ENCODE measurements around the gene SERBP1.
"Not testable (repeated sequence)": the region's sequence is repeated elsewhere in the genome, so short reads cannot be mapped to it uniquely, and the experiment has no call there.

Gene SERBP1

DNA sequence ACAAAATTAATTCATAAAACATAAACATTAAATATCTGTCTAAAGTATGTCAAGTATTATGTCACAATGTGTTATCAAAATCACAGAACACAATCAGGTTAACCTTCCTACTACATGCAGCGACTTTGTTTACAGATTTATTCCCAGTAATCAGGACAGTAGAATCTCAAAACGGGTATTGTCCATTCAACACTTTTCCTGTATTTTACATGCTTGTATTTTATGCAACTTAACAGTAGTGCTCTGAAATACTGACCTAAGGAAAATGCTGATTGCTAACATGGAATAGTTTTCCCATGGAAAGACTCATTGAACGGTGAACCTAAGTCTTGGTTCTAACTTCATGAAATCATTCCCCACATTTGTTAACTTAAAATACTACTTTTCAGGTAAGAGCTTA lies 2.3 kb downstream of the SERBP1 start:
- Histone ChIP-seq H3K4me2 (ENCODE audit: low read length) (peak overlapping the region; percentile 58), H3K36me3 (ENCODE audit: control insufficient read depth, insufficient read depth, low read length) (peaks cover 3% of the 10 kb centered on the region), H2AFZ (no peak overlapping the region), H3K27ac (no peak overlapping the region), H3K9me3 (ENCODE audit: control insufficient read depth, low read length) (no peaks in the 10 kb centered on the region), H3K79me2 (peaks cover 25% of the 10 kb centered on the region), H3K4me1 (peaks cover 3% of the 10 kb centered on the region), H3K27me3 (ENCODE audit: control insufficient read depth, insufficient read depth, low read length) (no peaks in the 10 kb centered on the region), H3K9ac (no peak overlapping the region), H3K4me3 (ENCODE audit: low read depth, low read length) (peak overlapping the region; percentile 98)
- TF ChIP-seq, protein P1, sequence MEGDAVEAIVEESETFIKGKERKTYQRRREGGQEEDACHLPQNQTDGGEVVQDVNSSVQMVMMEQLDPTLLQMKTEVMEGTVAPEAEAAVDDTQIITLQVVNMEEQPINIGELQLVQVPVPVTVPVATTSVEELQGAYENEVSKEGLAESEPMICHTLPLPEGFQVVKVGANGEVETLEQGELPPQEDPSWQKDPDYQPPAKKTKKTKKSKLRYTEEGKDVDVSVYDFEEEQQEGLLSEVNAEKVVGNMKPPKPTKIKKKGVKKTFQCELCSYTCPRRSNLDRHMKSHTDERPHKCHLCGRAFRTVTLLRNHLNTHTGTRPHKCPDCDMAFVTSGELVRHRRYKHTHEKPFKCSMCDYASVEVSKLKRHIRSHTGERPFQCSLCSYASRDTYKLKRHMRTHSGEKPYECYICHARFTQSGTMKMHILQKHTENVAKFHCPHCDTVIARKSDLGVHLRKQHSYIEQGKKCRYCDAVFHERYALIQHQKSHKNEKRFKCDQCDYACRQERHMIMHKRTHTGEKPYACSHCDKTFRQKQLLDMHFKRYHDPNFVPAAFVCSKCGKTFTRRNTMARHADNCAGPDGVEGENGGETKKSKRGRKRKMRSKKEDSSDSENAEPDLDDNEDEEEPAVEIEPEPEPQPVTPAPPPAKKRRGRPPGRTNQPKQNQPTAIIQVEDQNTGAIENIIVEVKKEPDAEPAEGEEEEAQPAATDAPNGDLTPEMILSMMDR (IDR thresholded peaks at IDR 0.05) = no peak

GRCh38 chr1:67427465-67427864 lies 2.7 kb downstream of the SERBP1 start:
- H3K4me2 ChIP-seq (ENCODE audit: low read length) = peak overlapping the region; percentile 58
- H3K4me1 ChIP-seq = peaks cover 3% of the 10 kb centered on the region
- no peak overlapping the region for H3K9ac ChIP-seq
- no peaks in the 10 kb centered on the region for H3K9me3 ChIP-seq (ENCODE audit: control insufficient read depth, low read length)
- no peak overlapping the region for H2AFZ ChIP-seq
- TF ChIP-seq, protein P1 (IDR thresholded peaks at IDR 0.05) = no peak
- no peaks in the 10 kb centered on the region for H3K27me3 ChIP-seq (ENCODE audit: control insufficient read depth, insufficient read depth, low read length)
- H3K36me3 ChIP-seq (ENCODE audit: control insufficient read depth, insufficient read depth, low read length) = peaks cover 3% of the 10 kb centered on the region
- no peak overlapping the region for H3K27ac ChIP-seq
- H3K79me2 ChIP-seq = peaks cover 27% of the 10 kb centered on the region
- H3K4me3 ChIP-seq (ENCODE audit: low read depth, low read length) = peak overlapping the region; percentile 98

DNA sequence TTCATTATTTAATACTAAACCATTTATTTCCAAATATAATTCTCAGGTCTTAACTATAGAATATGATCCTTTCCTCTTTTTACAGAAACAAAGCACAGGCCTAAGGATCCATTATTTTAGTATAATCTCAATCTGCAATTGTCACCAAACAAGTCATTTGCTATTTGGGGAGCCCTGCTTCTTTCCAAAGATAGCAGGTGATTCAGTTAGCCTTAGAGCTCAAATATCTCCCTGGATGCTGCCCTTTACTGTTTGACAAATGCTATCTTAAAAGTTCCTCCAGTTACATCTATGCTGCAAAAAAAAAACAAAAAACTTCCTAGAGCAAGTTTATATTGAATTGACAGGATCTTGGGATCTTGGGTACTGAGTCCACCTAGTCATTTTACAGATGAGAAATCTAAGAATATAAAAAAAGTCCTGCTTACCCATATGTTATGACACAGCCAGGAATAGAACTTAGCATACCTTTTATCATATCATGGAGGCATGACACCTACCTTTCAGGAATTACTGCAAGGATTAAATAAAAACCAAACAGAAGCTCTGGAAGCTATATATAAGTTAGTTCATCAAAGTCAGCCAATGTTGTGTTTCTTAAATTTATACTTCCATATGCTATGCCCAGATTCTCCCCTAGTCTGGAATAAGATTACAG lies 9.2 kb downstream of the SERBP1 start:
- H3K9ac ChIP-seq = no peak overlapping the region
- H3K27ac ChIP-seq = peak overlapping the region; percentile 12

GRCh38 chr1:67418839-67419586 lies 11.2 kb downstream of the SERBP1 start:
- H3K9me3 ChIP-seq (ENCODE audit: control insufficient read depth, low read length) = no peaks in the 10 kb centered on the region
- no peak overlapping the region for H3K27ac ChIP-seq
- H3K4me2 ChIP-seq (ENCODE audit: low read length) = peak overlapping the region; percentile 8
- peaks cover 4% of the 10 kb centered on the region for H3K36me3 ChIP-seq (ENCODE audit: control insufficient read depth, insufficient read depth, low read length)
- H3K27me3 ChIP-seq (ENCODE audit: control insufficient read depth, insufficient read depth, low read length) = no peaks in the 10 kb centered on the region
- TF ChIP-seq, protein P1 (IDR thresholded peaks at IDR 0.05) = no peak
- H3K4me3 ChIP-seq (ENCODE audit: low read depth, low read length) = no peak overlapping the region
- H2AFZ ChIP-seq = no peak overlapping the region
- H3K9ac ChIP-seq = no peak overlapping the region
- H3K79me2 ChIP-seq = peaks cover 16% of the 10 kb centered on the region
- H3K4me1 ChIP-seq = peaks cover 12% of the 10 kb centered on the region

More for the DNA sequence above, 9.2 kb downstream of the SERBP1 start:
- Histone ChIP-seq H3K4me2 (ENCODE audit: low read length) (no peak overlapping the region), H3K36me3 (ENCODE audit: control insufficient read depth, insufficient read depth, low read length) (peaks cover 4% of the 10 kb centered on the region), H3K4me3 (ENCODE audit: low read depth, low read length) (no peak overlapping the region), H3K79me2 (peaks cover 19% of the 10 kb centered on the region), H3K27me3 (ENCODE audit: control insufficient read depth, insufficient read depth, low read length) (no peaks in the 10 kb centered on the region), H2AFZ (no peak overlapping the region), H3K4me1 (peaks cover 8% of the 10 kb centered on the region), H3K9me3 (ENCODE audit: control insufficient read depth, low read length) (no peaks in the 10 kb centered on the region)
- TF ChIP-seq, protein P1 (IDR thresholded peaks at IDR 0.05) = no peak

- not testable (repeated sequence) for H3K4me2 ChIP-seq (ENCODE audit: low read length); H3K9ac ChIP-seq; H3K27ac ChIP-seq; H3K27me3 ChIP-seq (ENCODE audit: control insufficient read depth, insufficient read depth, low read length); H3K36me3 ChIP-seq (ENCODE audit: control insufficient read depth, insufficient read depth, low read length); H3K9me3 ChIP-seq (ENCODE audit: control insufficient read depth, low read length); H3K4me3 ChIP-seq (ENCODE audit: low read depth, low read length); H2AFZ ChIP-seq
- H3K79me2 ChIP-seq = peaks cover 15% of the 10 kb centered on the region
- peaks cover 12% of the 10 kb centered on the region for H3K4me1 ChIP-seq
Measured at GRCh38 chr1:67417733-67418132, 12.5 kb downstream of the SERBP1 start.
